ENCODE results near the gene LRRC8E. TPM values are rescaled to one million over a fixed set of nuclear protein-coding genes. Genes with fewer than 3 reads are reported as not detected.

Gene LRRC8E
- total and polyA plus RNA-seq, 7 donors = 0.03 to 0.26 (median 0.09) TPM; not detected in 1

DNA sequence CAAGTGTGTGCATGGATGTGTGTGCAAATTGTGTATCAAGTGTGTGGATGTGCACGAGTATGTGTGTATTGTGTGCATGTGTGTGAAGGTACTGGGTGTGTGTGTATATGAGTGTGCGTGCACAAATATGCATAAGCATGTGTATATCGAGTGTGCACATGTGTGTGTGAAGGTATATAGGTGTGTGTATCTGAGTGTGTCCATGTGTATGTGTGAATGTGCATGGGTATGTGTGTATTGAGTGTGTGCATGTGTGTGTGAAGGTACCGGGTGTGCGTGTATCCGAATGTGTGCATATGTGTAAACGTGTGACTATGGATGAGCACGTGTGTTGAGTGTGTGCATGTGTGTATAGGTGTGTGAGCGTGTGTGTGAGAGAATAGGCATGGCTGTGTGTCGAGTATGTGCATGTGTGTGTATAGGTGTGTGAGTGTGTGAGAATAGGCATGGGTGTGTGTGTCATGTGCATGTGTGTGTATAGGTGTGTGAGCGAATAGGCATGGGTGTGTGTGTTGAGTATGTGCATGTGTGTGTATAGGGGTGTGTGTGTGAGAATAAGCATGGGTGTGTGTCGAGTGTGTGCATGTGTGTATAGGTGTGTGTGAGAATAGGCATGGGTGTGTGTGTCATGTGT, 45.5 kb upstream of the LRRC8E start:
- DNase-seq (no peak), ATAC-seq (no peak)
- Histone ChIP-seq H3K9me3 (no peaks in the 10 kb centered on the region), H3K4me3 (no peak overlapping the region), H3K27ac (no peak overlapping the region), H3K36me3 (ENCODE audit: insufficient read depth in 1 of 2, low read depth in 1 of 2) (no peaks in the 10 kb centered on the region), H3K27me3 (ENCODE audit: insufficient read depth in 3 of 3, low read length in 2 of 3) (no peaks in the 10 kb centered on the region), H3K4me1 (no peaks in the 10 kb centered on the region)
- TF ChIP-seq, protein P1, sequence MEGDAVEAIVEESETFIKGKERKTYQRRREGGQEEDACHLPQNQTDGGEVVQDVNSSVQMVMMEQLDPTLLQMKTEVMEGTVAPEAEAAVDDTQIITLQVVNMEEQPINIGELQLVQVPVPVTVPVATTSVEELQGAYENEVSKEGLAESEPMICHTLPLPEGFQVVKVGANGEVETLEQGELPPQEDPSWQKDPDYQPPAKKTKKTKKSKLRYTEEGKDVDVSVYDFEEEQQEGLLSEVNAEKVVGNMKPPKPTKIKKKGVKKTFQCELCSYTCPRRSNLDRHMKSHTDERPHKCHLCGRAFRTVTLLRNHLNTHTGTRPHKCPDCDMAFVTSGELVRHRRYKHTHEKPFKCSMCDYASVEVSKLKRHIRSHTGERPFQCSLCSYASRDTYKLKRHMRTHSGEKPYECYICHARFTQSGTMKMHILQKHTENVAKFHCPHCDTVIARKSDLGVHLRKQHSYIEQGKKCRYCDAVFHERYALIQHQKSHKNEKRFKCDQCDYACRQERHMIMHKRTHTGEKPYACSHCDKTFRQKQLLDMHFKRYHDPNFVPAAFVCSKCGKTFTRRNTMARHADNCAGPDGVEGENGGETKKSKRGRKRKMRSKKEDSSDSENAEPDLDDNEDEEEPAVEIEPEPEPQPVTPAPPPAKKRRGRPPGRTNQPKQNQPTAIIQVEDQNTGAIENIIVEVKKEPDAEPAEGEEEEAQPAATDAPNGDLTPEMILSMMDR (IDR thresholded peaks at IDR 0.05) = no peak
- intact Hi-C loops (cut with DNase I) = no loop called here
- WGBS, 3 donors = 94 to 98% (median 95%) methylated on average over 12 of the region's 12 CpGs

DNA sequence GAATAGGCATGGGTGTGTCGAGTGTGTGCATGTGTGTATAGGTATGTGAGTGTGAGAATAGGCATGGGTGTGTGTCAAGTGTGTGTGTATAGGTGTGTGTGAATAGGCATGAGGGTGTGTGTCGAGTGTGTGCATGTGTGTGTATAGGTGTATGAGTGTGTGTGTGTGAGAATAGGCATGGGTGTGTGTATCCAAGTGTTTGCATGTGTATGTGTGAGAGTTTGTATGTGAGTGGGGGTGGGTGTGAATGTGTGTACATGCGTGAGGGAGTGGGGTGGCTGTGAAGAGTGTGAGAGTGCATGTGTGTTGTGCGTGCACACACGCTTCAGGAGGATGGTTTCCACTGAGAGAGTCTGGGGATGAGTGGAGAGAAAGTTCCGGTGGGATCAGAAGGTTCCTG, 44.8 kb upstream of the LRRC8E start:
- intact Hi-C loops (cut with DNase I) = no loop called here
- Histone ChIP-seq H3K27me3 (ENCODE audit: insufficient read depth in 3 of 3, low read length in 2 of 3) (no peaks in the 10 kb centered on the region), H3K36me3 (ENCODE audit: insufficient read depth in 1 of 2, low read depth in 1 of 2) (no peaks in the 10 kb centered on the region), H3K9me3 (no peaks in the 10 kb centered on the region), H3K4me1 (no peaks in the 10 kb centered on the region), H3K4me3 (no peak overlapping the region), H3K27ac (no peak overlapping the region)
- TF ChIP-seq, protein P1 (IDR thresholded peaks at IDR 0.05) = no peak
- DNase-seq = no peak
- 88 to 93% (median 91%) methylated on average over 6 of the region's 6 CpGs for WGBS, 3 donors
- ATAC-seq = no peak

DNA sequence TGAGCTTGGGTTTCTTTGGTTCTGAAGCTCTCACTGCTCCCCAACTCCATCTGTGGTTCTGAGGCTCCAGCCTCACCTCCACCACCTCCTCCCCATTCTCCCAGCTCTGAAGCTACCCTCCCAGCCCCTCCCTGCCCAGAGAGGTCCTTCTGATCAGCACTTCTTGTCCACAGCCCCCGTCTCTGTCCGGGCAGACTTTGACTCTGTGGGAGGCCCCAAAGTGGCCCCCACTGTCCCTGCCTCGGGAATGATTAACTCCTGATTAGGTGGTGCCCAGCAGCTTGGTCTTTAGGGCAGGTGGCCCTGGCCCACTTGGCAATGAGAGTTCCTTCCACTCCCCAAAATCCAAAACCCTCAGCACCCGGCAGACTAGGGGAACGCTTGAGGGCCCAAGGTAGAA, 43.9 kb upstream of the LRRC8E start:
- TF ChIP-seq, protein P1 (IDR thresholded peaks at IDR 0.05) = no peak
- H3K27me3 ChIP-seq (ENCODE audit: insufficient read depth in 3 of 3, low read length in 2 of 3) = no peaks in the 10 kb centered on the region
- no peaks in the 10 kb centered on the region for H3K4me1 ChIP-seq
- WGBS, 3 donors = 79 to 89% (median 87%) methylated on average over 5 of the region's 5 CpGs
- no peaks in the 10 kb centered on the region for H3K9me3 ChIP-seq
- intact Hi-C loops (cut with DNase I) = no loop called here
- ATAC-seq (no peak), DNase-seq (no peak)
- H3K36me3 ChIP-seq (ENCODE audit: insufficient read depth in 1 of 2, low read depth in 1 of 2) = no peaks in the 10 kb centered on the region
- no peak overlapping the region for H3K4me3 ChIP-seq
- H3K27ac ChIP-seq = no peak overlapping the region

DNA sequence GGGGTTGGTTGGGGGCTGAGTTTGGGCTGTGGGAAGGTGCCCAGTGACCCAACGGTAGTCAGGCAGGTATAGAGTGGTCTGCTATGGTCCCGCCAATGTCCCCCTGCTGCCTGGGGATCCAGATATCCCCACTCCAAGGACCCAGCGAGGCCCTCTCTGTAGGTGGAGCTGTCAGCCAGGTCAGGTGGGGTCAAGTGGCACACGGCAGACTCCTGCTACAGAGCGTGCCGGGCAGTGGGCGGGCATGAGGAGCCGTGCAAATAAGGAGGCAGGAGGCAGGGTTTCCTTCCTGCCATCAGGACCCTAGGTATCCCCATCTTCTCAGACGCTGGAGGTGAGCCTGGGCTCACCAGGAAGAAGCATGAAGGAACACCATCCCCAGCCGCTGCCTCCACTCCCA, 43.4 kb upstream of the LRRC8E start:
- Histone ChIP-seq H3K9me3 (no peaks in the 10 kb centered on the region), H3K4me3 (no peak overlapping the region), H3K4me1 (no peaks in the 10 kb centered on the region), H3K27me3 (ENCODE audit: insufficient read depth in 3 of 3, low read length in 2 of 3) (no peaks in the 10 kb centered on the region), H3K36me3 (ENCODE audit: insufficient read depth in 1 of 2, low read depth in 1 of 2) (no peaks in the 10 kb centered on the region), H3K27ac (no peak overlapping the region)
- 83 to 86% (median 84%) methylated on average over 10 of the region's 10 CpGs for WGBS, 3 donors
- TF ChIP-seq, protein P1 (IDR thresholded peaks at IDR 0.05) = no peak
- no peak for DNase-seq
- intact Hi-C loops (cut with DNase I) = no loop called here
- ATAC-seq = no peak
